Adipose tissue (tissue), 3 donors: ENCODE measurements around the gene SRP54. TPM values are rescaled to one million over a fixed set of nuclear protein-coding genes. Genes with fewer than 3 reads are reported as not detected.
"Not testable (repeated sequence)": the region's sequence is repeated elsewhere in the genome, so short reads cannot be mapped to it uniquely, and the experiment has no call there.

ENCODE experiments used
- H3K27ac ChIP-seq: one replicate; pipeline ENCODE4 v1.5.1; 2013; ENCODE audit warnings: low read depth, low read length
- WGBS, 3 donors: extraction: QIAGEN DNeasy Blood & Tissue Kit; methylation state at CpG; one replicate each; pipeline ENCODE4 v1.1.7; 2013; 5-methylcytosine and 5-hydroxymethylcytosine counted together
- polyA plus RNA-seq, 3 donors: library from polyadenylated mRNA; stranded (reverse); fragments of 200-250 nt; gene quantifications; one replicate each; pipeline ENCODE4 v1.2.3, GENCODE V29; 2013
- donor health status: healthy with polysubstance abuse.
- donor health status: Bipolar disorder and iron deficiency.
- donor health status: healthy.

The SRP54 gene
- polyA plus RNA-seq, 3 donors = 23.0 to 32.1 (median 29.5) TPM

- 91 to 94% (median 93%) methylated on average over 11 of the region's 11 CpGs for WGBS, 3 donors
- H3K27ac ChIP-seq = no peak overlapping the region
These were observed 2.4 kb upstream of the SRP54 start for GRCh38 chr14:34980337-34980900.

GRCh38 chr14:34981743-34982420 is 910 bp upstream of the SRP54 start:
- H3K27ac ChIP-seq = no peak overlapping the region
- 0 to 1% (median 0%) methylated on average over 17 of the region's 17 CpGs for WGBS, 3 donors

- 1% methylated on average over 28 of the region's 28 CpGs for WGBS, 3 donors
- H3K27ac ChIP-seq = peak overlapping the region; percentile 91
These were observed 462 bp downstream of the SRP54 start for GRCh38 chr14:34983148-34983760.

GRCh38 chr14:34983786-34984185 is 994 bp downstream of the SRP54 start:
- 22 to 34% (median 26%) methylated on average over 3 of the region's 3 CpGs for WGBS, 3 donors
- H3K27ac ChIP-seq = no peak overlapping the region

DNA sequence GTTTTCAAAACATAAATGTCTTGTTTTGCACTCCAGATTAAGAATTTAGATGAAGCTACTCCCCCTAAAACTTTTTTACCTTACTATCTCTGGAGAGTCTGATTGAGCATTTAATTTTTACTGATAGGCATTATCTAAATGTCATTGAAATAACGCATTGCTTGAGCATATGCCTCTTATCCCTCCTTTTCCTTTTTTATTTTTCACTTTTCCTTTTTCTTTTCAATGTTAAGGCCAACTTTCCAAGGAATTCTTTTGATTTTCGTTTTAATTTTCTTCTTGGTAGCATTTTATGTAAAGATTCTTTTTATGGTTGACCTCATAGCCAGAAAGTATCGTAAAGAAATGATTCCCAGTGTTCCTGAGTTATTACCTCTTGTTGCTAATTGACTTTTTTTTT is 2.9 kb downstream of the SRP54 start:
- WGBS, 3 donors = 74 to 97% (median 95%) methylated on average over 3 of the region's 3 CpGs

GRCh38 chr14:34987180-34987579 is 4.4 kb downstream of the SRP54 start:
- H3K27ac ChIP-seq = no peak overlapping the region
- WGBS, 3 donors = 73 to 93% (median 92%) methylated on average over 3 of the region's 3 CpGs

More for the DNA sequence above, 2.9 kb downstream of the SRP54 start:
- H3K27ac ChIP-seq = no peak overlapping the region

GRCh38 chr14:34989762-34990161 is 7.0 kb downstream of the SRP54 start:
- H3K27ac ChIP-seq = no peak overlapping the region

DNA sequence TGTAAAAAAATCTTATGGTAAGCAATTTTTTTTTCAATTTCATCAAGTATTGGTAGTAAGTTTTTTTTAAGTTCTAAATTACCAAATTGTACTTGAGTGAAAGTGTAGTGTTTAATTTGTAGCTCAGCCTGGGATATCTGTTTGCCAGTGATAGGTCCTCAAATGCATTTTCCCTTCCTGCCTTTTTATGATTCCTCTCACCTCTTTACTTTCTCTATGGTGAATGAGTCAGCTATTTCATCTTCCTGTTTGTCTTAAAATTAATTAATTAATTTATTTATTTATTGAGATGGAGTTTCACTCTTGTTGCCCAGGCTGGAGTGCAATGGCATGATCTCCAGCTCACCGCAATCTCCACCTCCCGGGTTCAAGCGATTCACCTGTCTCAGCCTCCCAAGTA is 10.6 kb downstream of the SRP54 start:
- H3K27ac ChIP-seq = no peak overlapping the region
- WGBS, 3 donors = 98 to 99% (median 99%) methylated on average over 3 of the region's 3 CpGs

DNA sequence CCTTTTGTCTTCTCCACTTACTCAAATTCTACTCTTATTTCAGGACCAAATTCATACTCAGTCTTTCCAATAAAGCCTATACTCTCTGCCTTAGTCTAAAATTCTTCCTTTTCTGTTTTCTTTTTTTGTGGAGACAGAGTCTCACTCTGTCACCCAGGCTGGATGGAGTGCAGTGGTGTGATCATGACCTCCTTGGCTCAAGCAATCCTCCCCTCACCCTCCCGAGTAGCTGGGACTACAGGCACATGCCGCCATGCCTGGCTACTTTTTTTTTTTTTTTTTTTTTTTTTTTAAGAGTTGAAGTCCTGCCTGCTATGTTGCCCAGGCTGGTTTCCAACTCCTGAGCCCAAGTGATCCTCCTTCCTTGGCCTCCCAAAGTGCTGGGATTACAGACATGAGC is 11.9 kb downstream of the SRP54 start:
- H3K27ac ChIP-seq = no peak overlapping the region
- WGBS, 3 donors = 53 to 97% (median 85%) methylated on average over 2 of the region's 2 CpGs

GRCh38 chr14:34997762-34998161 is 15.0 kb downstream of the SRP54 start:
- no peak overlapping the region for H3K27ac ChIP-seq
- 43 to 49% (median 47%) methylated on average over 3 of the region's 3 CpGs for WGBS, 3 donors

DNA sequence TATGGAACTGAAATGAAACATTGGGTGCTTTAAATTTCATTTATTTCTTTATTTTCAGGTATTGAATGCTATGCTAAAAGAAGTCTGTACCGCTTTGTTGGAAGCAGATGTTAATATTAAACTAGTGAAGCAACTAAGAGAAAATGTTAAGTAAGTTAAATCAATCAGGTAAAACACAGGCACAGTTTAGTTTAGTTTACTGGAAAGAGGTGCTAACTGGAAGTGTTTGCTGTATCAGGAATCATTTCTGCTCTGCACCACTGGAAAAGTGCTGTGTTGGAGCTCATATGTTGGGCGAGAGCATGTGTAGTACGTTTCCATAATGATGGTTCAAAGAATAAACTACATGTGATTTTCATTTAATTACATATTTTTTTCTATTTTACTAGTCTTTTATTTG is 16.7 kb downstream of the SRP54 start:
- no peak overlapping the region for H3K27ac ChIP-seq
- 88 to 96% (median 96%) methylated on average over 3 of the region's 3 CpGs for WGBS, 3 donors

- 93 to 100% (median 94%) methylated on average over 2 of the region's 2 CpGs for WGBS, 3 donors
- no peak overlapping the region for H3K27ac ChIP-seq
These were observed 18.8 kb downstream of the SRP54 start for GRCh38 chr14:35001621-35002020.

- WGBS, 3 donors = 91 to 100% (median 100%) methylated on average over 1 of the region's 1 CpG
- no peak overlapping the region for H3K27ac ChIP-seq
These were observed 22.0 kb downstream of the SRP54 start for GRCh38 chr14:35004839-35005238.

DNA sequence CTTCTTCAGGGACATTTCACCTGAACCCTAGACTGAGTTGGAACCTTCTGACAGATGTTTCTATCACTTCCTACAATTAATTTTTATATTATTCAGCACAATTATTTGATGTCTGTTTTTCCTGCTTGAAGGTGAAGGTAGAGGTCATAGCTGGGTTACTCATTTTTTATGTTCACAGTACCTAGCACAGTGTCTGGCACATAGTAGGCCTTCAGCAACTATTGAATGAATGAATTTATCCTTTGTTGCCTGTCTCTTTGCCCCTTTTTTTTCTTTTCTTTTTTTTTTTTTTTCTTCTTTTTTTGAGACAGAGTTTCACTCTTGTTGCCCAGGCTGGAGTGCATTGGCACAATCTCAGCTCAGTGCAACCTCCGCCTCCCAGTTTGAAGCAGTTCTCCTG is 33.8 kb downstream of the SRP54 start:
- H3K27ac ChIP-seq = no peak overlapping the region
- WGBS, 3 donors = 94 to 100% (median 98%) methylated on average over 1 of the region's 1 CpG

DNA sequence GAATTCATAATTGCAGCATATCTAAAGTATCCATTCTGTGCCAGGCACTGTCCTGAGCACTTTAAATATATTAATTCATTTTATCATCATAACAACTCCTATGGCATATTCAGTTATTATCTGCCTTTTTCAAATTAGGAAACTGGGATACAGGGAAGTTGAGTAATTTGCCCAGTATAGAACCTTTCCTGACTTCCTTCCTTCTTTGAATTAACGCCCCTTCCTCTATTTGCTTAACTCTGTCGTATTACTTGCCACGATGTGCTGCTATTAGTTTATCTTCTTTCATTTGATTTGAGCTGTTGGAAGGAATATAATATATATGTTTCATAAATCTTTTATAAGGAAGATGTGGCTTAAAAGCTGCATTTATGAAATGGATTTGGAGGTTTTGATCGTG is 37.9 kb downstream of the SRP54 start:
- 55 to 74% (median 66%) methylated on average over 4 of the region's 4 CpGs for WGBS, 3 donors

GRCh38 chr14:35028435-35028834 is 45.6 kb downstream of the SRP54 start:
- H3K27ac ChIP-seq = no peak overlapping the region
- 94 to 97% (median 95%) methylated on average over 2 of the region's 2 CpGs for WGBS, 3 donors

More for the DNA sequence above, 37.9 kb downstream of the SRP54 start:
- H3K27ac ChIP-seq = no peak overlapping the region

DNA sequence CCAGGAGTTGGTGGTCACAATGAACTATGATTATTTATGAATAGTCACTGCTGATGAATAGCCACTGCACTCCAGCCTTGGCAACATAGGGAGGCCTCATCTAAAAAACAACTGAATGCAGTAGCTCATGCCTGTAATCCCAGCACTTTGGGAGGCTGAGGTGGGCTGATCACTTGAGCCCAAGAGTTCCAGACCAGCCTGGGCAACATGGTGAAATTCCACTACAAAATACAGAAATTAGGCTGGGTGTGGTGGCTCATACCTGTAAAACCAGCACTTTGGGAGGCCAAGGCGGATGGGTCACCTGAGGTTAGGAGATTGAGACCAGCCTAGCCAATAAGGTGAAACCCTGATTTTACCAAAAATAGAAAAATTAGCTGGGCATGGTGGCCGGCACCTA is 49.8 kb downstream of the SRP54 start:
- WGBS, 3 donors = 94 to 100% (median 98%) methylated on average over 2 of the region's 2 CpGs
- no peak overlapping the region for H3K27ac ChIP-seq

DNA sequence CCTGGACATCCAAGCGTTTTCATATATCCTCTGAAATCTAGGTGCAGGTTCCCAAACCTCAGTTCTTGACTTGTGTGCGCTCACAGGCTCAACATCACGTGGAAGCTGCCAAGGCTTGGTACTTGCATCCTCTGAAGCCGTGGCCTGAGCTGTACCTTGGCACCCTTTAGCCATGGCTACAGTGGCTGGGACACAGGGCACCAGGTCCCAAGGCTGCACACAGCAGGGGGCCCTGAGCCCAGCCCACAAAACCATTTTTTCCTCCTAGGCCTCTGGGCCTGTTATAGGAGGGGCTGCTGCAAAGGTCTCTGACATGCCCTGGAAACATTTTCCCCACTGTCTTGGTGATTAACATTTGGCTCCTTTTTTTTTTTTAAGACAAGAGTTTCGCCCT is 51.6 kb downstream of the SRP54 start:
- WGBS, 3 donors = 88 to 98% (median 98%) methylated on average over 5 of the region's 5 CpGs
- H3K27ac ChIP-seq = no peak overlapping the region

GRCh38 chr14:35034944-35035554 is 52.3 kb downstream of the SRP54 start:
- H3K27ac ChIP-seq = not testable (repeated sequence)
- 94 to 97% (median 95%) methylated on average over 5 of the region's 5 CpGs for WGBS, 3 donors
